ENCODE data around the gene PEX16. TPM values are rescaled to one million over a fixed set of nuclear protein-coding genes. Genes with fewer than 3 reads are reported as not detected.
"Not testable (repeated sequence)": the region's sequence is repeated elsewhere in the genome, so short reads cannot be mapped to it uniquely, and the experiment has no call there.

Gene PEX16
- polyA plus RNA-seq, 6 donors from 2014 or later: 47.4 to 64.4 (median 60.4) TPM

- H3K27ac Mint-ChIP-seq: peak overlapping the region in 2 of 6 donors; percentile 63 to 82
- ATAC-seq (ENCODE audit: low read depth in 2 of 2): peak in 1 of 2 donors; percentile 8
- H3K4me3 Mint-ChIP-seq: no peak overlapping the region
Observed at GRCh38 chr11:45906096-45906682, 11.5 kb downstream of the PEX16 start.

GRCh38 chr11:45905576-45905975 lies 12.1 kb downstream of the PEX16 start:
- peak; percentile 11 to 21 for ATAC-seq (ENCODE audit: low read depth in 2 of 2)
- Mint-ChIP-seq H3K27ac (peak overlapping the region in 1 of 6 donors; percentile 75), H3K4me3 (peak overlapping the region in 1 of 8 donors; percentile 12), H3K4me1 (peaks cover 14 to 23% (median 14%) of the 10 kb centered on the region in 3 donors)
- H3K36me3 Mint-ChIP-seq, DNase-seq, H3K27me3 Mint-ChIP-seq, H3K9me3 Mint-ChIP-seq: not testable (repeated sequence)

More at GRCh38 chr11:45906096-45906682, 11.5 kb downstream of the PEX16 start:
- Mint-ChIP-seq H3K27me3 (no peaks in the 10 kb centered on the region), H3K9me3 (no peaks in the 10 kb centered on the region), H3K36me3 (peaks cover 0 to 4% of the 10 kb centered on the region in 2 donors), H3K4me1 (peaks cover 10 to 19% (median 11%) of the 10 kb centered on the region in 3 donors)
- DNase-seq: no peak

- Mint-ChIP-seq H3K27me3 (peaks cover 0 to 7% (median 0%) of the 10 kb centered on the region in 3 donors), H3K27ac (no peak overlapping the region), H3K4me3 (peak overlapping the region in 1 of 8 donors; percentile 12), H3K36me3 (no peaks in the 10 kb centered on the region), H3K9me3 (no peaks in the 10 kb centered on the region), H3K4me1 (peaks cover 15 to 26% (median 15%) of the 10 kb centered on the region in 3 donors)
- ATAC-seq (ENCODE audit: low read depth in 2 of 2) (no peak), DNase-seq (no peak)
Observed at GRCh38 chr11:45905095-45905494, 12.6 kb downstream of the PEX16 start.

DNA sequence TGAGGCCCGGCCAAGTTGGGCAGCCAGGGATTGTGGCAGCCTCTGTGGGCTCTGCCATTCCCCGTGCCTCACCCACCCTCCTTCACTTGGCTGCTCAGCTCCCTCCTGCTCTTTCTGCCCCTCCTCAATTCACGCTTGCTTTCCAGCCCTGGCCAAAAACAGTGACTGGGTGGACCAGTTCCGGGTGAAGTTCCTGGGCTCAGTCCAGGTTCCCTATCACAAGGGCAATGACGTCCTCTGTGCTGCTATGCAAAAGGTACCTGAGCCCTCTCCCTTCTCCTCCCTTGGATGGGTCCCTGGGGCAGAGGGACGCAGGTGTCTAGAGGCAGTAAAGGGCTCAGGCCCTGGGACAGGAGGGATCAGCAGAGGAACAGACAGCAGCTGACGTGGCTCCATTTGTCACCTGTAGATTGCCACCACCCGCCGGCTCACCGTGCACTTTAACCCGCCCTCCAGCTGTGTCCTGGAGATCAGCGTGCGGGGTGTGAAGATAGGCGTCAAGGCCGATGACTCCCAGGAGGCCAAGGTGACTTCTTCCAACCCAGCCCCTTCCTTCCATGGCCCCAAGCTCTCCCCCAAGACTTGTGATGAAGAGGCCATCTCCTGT lies 13.3 kb downstream of the PEX16 start:
- ATAC-seq (ENCODE audit: low read depth in 2 of 2) (no peak), DNase-seq (no peak)
- H3K9me3 Mint-ChIP-seq: no peaks in the 10 kb centered on the region
- peak overlapping the region in 2 of 6 donors; percentile 52 to 57 for H3K27ac Mint-ChIP-seq
- H3K4me3 Mint-ChIP-seq: peak overlapping the region in 2 of 8 donors; percentile 47 to 64
- H3K4me1 Mint-ChIP-seq: peaks cover 16 to 30% (median 19%) of the 10 kb centered on the region in 3 donors
- no peaks in the 10 kb centered on the region for H3K36me3 Mint-ChIP-seq
- peaks cover 0 to 7% (median 0%) of the 10 kb centered on the region in 3 donors for H3K27me3 Mint-ChIP-seq

DNA sequence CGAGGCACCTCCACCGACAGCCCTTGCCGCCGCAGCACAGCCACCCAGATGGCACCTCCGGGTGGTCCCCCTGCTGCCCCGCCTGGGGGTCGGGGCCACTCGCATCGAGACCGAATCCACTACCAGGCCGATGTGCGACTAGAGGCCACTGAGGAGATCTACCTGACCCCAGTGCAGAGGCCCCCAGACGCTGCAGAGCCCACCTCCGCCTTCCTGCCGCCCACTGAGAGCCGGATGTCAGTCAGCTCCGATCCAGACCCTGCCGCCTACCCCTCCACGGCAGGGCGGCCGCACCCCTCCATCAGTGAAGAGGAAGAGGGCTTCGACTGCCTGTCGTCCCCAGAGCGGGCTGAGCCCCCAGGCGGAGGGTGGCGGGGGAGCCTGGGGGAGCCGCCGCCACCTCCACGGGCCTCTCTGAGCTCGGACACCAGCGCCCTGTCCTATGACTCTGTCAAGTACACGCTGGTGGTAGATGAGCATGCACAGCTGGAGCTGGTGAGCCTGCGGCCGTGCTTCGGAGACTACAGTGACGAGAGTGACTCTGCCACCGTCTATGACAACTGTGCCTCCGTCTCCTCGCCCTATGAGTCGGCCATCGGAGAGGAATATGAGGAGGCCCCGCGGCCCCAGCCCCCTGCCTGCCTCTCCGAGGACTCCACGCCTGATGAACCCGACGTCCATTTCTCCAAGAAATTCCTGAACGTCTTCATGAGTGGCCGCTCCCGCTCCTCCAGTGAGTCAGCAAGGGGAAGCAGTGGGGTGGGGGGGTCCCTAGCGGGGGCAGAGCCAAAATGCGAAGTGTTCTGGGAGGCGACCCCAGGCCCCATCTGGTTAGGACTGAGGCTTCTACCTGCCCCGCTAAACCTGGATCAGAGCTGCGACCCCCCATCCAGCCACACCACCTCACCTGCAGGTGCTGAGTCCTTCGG lies 15.0 kb downstream of the PEX16 start:
- no peak for DNase-seq
- peak overlapping the region in 1 of 6 donors; percentile 57 for H3K27ac Mint-ChIP-seq
- peaks cover 0 to 18% (median 6%) of the 10 kb centered on the region in 3 donors for H3K27me3 Mint-ChIP-seq
- no peak for ATAC-seq (ENCODE audit: low read depth in 2 of 2)
- H3K9me3 Mint-ChIP-seq: no peaks in the 10 kb centered on the region
- H3K4me3 Mint-ChIP-seq: peak overlapping the region in 1 of 8 donors; percentile 21
- no peaks in the 10 kb centered on the region for H3K36me3 Mint-ChIP-seq
- H3K4me1 Mint-ChIP-seq: peaks cover 20 to 30% (median 21%) of the 10 kb centered on the region in 3 donors

GRCh38 chr11:45901626-45902025 lies 16.1 kb downstream of the PEX16 start:
- no peaks in the 10 kb centered on the region for H3K9me3 Mint-ChIP-seq
- peaks cover 0 to 20% (median 9%) of the 10 kb centered on the region in 3 donors for H3K27me3 Mint-ChIP-seq
- no peaks in the 10 kb centered on the region for H3K36me3 Mint-ChIP-seq
- peak overlapping the region in 2 of 6 donors; percentile 41 to 56 for H3K27ac Mint-ChIP-seq
- DNase-seq (no peak), ATAC-seq (ENCODE audit: low read depth in 2 of 2) (no peak)
- H3K4me3 Mint-ChIP-seq: peak overlapping the region; percentile 25 to 87 (median 75)
- peaks cover 17 to 29% (median 21%) of the 10 kb centered on the region in 3 donors for H3K4me1 Mint-ChIP-seq

DNA sequence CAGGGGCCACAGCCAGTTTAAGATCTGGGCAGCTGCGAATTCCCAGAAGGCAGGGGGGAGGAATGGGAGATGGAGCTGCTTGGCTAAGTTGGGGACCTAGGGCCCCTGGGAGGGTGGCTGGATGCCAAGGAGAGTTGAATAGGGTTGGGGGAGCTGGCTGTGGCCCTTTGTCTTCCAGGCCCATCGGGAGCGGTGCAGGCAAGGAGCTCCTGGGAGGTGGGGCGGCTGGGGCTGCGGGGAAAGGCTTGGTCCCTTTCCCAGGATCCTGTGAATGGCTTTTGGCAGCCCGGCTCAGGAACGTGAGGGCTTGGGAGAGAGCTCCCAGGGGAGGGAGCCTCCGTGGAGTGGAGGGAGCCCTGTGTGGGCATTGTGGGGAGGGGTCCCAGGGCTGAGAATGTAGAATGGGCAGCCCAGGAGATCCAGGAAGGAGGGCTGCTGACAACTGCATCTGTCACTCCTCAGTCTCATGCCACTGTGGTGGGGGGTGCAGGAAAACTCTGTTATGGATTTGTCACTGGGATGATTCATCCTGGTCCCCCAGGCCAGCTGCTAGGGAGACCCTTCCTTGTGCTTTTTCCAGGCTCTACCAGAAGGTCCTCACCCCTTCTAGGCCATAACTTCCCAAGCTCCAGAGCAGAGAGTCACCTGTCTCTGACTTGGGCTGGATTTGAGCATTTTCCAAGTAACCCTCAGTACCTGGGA lies 16.6 kb downstream of the PEX16 start:
- Mint-ChIP-seq H3K27ac (peak overlapping the region in 5 of 6 donors; percentile 27 to 81 (median 73)), H3K4me3 (peak overlapping the region; percentile 61 to 87 (median 78)), H3K9me3 (no peaks in the 10 kb centered on the region), H3K4me1 (peaks cover 14 to 23% (median 17%) of the 10 kb centered on the region in 3 donors), H3K27me3 (peaks cover 0 to 24% (median 9%) of the 10 kb centered on the region in 3 donors), H3K36me3 (no peaks in the 10 kb centered on the region)
- no peak for DNase-seq
- no peak for ATAC-seq (ENCODE audit: low read depth in 2 of 2)

- Mint-ChIP-seq H3K27me3 (peaks cover 0 to 32% (median 10%) of the 10 kb centered on the region in 3 donors), H3K4me3 (peak overlapping the region; percentile 61 to 87 (median 78)), H3K4me1 (peaks cover 14 to 20% (median 17%) of the 10 kb centered on the region in 3 donors), H3K27ac (peak overlapping the region in 5 of 6 donors; percentile 53 to 88 (median 80))
- H3K9me3 Mint-ChIP-seq; H3K36me3 Mint-ChIP-seq; ATAC-seq (ENCODE audit: low read depth in 2 of 2); DNase-seq: not testable (repeated sequence)
Observed at GRCh38 chr11:45900175-45900800, 17.4 kb downstream of the PEX16 start.

- peak; percentile 82 for DNase-seq
- H3K4me1 Mint-ChIP-seq: peaks cover 14 to 20% (median 17%) of the 10 kb centered on the region in 3 donors
- H3K27ac Mint-ChIP-seq: peak overlapping the region; percentile 29 to 96 (median 78)
- ATAC-seq (ENCODE audit: low read depth in 2 of 2): peak; percentile 84 to 88
- H3K4me3 Mint-ChIP-seq: peak overlapping the region; percentile 77 to 86 (median 78)
- peaks cover 4 to 39% (median 17%) of the 10 kb centered on the region in 3 donors for H3K27me3 Mint-ChIP-seq
- H3K36me3 Mint-ChIP-seq: no peaks in the 10 kb centered on the region
- no peaks in the 10 kb centered on the region for H3K9me3 Mint-ChIP-seq
Observed at GRCh38 chr11:45899448-45900174, 18.1 kb downstream of the PEX16 start.

GRCh38 chr11:45899086-45899447 lies 18.6 kb downstream of the PEX16 start:
- ATAC-seq (ENCODE audit: low read depth in 2 of 2) (no peak), DNase-seq (no peak)
- Mint-ChIP-seq H3K27me3 (peaks cover 10 to 44% (median 22%) of the 10 kb centered on the region in 3 donors), H3K27ac (peak overlapping the region; percentile 29 to 96 (median 78)), H3K4me3 (peak overlapping the region; percentile 77 to 86 (median 78)), H3K4me1 (peaks cover 14 to 20% (median 17%) of the 10 kb centered on the region in 3 donors), H3K36me3 (no peaks in the 10 kb centered on the region), H3K9me3 (no peaks in the 10 kb centered on the region)

GRCh38 chr11:45897556-45897955 lies 20.1 kb downstream of the PEX16 start:
- Mint-ChIP-seq H3K4me1 (peaks cover 14 to 20% (median 17%) of the 10 kb centered on the region in 3 donors), H3K36me3 (no peaks in the 10 kb centered on the region), H3K4me3 (peak overlapping the region in 2 of 8 donors; percentile 9 to 15), H3K9me3 (no peaks in the 10 kb centered on the region), H3K27me3 (peaks cover 18 to 55% (median 38%) of the 10 kb centered on the region in 3 donors), H3K27ac (peak overlapping the region in 1 of 6 donors; percentile 19)
- no peak for DNase-seq
- no peak for ATAC-seq (ENCODE audit: low read depth in 2 of 2)
